ENCODE measurements around the gene LINGO3. TPM values are rescaled to one million over a fixed set of nuclear protein-coding genes. Genes with fewer than 3 reads are reported as not detected.

LINGO3 gene
- total and polyA plus RNA-seq, 2 of the 4 experiments (the other 2 are of a cell fraction): not detected

DNA sequence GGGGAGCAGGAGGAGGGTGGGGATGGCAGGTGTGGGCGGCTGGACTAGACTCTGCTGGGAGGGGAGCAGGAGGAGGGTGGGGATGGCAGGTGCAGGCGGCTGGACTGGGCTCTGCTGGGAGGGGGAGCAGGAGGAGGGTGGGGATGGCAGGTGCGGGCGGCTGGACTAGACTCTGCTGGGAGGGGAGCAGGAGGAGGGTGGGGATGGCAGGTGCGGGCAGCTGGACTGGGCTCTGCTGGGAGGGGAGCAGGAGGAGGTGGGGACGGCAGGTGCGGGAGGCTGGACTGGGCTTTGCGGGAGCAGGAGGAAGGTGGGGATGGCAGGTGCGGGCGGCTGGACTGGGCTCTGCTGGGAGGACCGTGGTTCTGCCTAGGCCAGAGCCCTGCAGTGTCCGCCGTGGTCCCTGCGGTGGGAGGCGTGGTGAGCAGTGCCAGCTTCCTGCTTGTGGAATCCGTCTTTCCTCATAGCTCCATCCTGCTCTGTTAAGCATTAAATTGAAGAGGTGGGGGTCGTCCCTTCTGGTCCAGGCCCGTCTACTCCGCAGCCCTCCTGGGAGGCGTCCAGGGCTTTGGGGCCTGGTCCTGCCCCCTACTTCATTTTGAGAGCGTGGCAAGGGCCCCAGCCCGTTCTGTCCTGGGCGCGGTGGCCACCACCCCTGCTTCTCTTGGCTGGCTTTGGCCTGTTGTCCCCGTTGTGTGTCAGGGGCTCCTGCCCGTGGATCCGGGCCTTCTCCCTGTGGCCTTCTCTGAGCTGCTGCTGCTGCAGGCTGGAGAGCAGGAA lies 25.3 kb upstream of the LINGO3 start:
- intact Hi-C loops (cut with micrococcal nuclease) (no loop called here), in situ Hi-C loops (cut with MboI; ENCODE audit: low sequenced_read_pairs) (no loop called here), dilution Hi-C loops (cut with HindIII; ENCODE audit: low sequenced_read_pairs, unreplicated experiment) (no loop called here)
- Histone ChIP-seq H3K9ac (ENCODE audit: low read depth, low read length) (no peak overlapping the region), H3K4me2 (ENCODE audit: low read depth, low read length) (no peak overlapping the region), H3K27ac (ENCODE audit: insufficient read depth, low read length) (no peak overlapping the region), H4K8ac (ENCODE audit: low read depth in 2 of 2, low read length in 2 of 2) (no peak overlapping the region), H4K5ac (ENCODE audit: low read depth, low read length) (no peak overlapping the region), H2AK5ac (ENCODE audit: low read depth, low read length) (no peak overlapping the region), H2BK20ac (ENCODE audit: low read depth, low read length) (no peak overlapping the region), H2BK5ac (ENCODE audit: low read depth, low read length, poor library complexity, severe bottlenecking) (no peak overlapping the region), H4K91ac (ENCODE audit: insufficient read depth, low read depth, low read length) (no peak overlapping the region), H3K23ac (ENCODE audit: low read depth, low read length) (no peak overlapping the region), H3K27me3 (ENCODE audit: control insufficient read depth, insufficient read depth, low read length) (no peaks in the 10 kb centered on the region), H3K4me3 (ENCODE audit: insufficient read depth, low read depth, low read length) (no peak overlapping the region), H3K4me1 (ENCODE audit: control insufficient read depth, insufficient read depth, low read length) (peaks cover 3% of the 10 kb centered on the region), H2BK15ac (ENCODE audit: low read depth, low read length) (no peak overlapping the region), H3K56ac (ENCODE audit: extremely low read depth, insufficient read depth, low read length) (no peak overlapping the region), H4K20me1 (ENCODE audit: insufficient read depth, low read length) (peaks cover 41% of the 10 kb centered on the region), H3K9me3 (ENCODE audit: control insufficient read depth, insufficient read depth, low read length) (no peaks in the 10 kb centered on the region), H3K14ac (replicated peaks; ENCODE audit: low read depth, low read length) (no peak overlapping the region), H3K36me3 (ENCODE audit: control insufficient read depth, insufficient read depth, low read length) (no peaks in the 10 kb centered on the region), H2BK120ac (ENCODE audit: low read depth, low read length) (no peak overlapping the region), H2AFZ (replicated peaks; ENCODE audit: low read length, poor library complexity) (no peak overlapping the region), H2AK9ac (replicated peaks; ENCODE audit: low read depth, low read length, poor library complexity) (peak overlapping the region; percentile 55), H3K4ac (ENCODE audit: low read depth, low read length) (no peak overlapping the region), H3K79me1 (ENCODE audit: low read depth in 1 of 2, low read length in 2 of 2) (peaks cover 37 to 72% of the 10 kb centered on the region in 2 experiments), H3K9me1 (ENCODE audit: insufficient read depth, low read length) (peaks cover 13% of the 10 kb centered on the region), H3K18ac (ENCODE audit: low read depth, low read length) (no peak overlapping the region)
- no peak for TF ChIP-seq MAFK (IDR thresholded peaks at IDR 0.05; ENCODE audit: low read depth, low read length)
- no peak for TF ChIP-seq FOS (IDR thresholded peaks at IDR 0.05; ENCODE audit: low read depth, low read length)
- no peak for TF ChIP-seq RAD21 (IDR thresholded peaks at IDR 0.05; ENCODE audit: low read length)
- no peak for TF ChIP-seq POLR2A (IDR thresholded peaks at IDR 0.05; ENCODE audit: low read depth, low read length)
- TF ChIP-seq CHD1 (IDR thresholded peaks at IDR 0.05; ENCODE audit: low read depth, low read length): no peak
- TF ChIP-seq RFX5 (IDR thresholded peaks at IDR 0.05; ENCODE audit: low read depth, low read length): no peak
- no peak for TF ChIP-seq MXI1 (IDR thresholded peaks at IDR 0.05; ENCODE audit: borderline replicate concordance, low read depth, low read length)
- ATAC-seq (ENCODE audit: low read depth) (no peak), DNase-seq (no peak)
- ChIA-PET POLR2A (ENCODE audit: unreplicated experiment) (no interaction called here), CTCF (no interaction called here)
- BruUV-seq (replicated peaks): no TSS peak
- WGBS, 2 experiments (ENCODE audit: extremely low coverage in 2 of 2, insufficient read length in 1 of 2): 92% methylated on average over 5 of the region's 27 CpGs; no CpG with 5 or more reads in 1 of the 2 experiments
